ENCODE results near the gene SLC6A13. TPM values are rescaled to one million over a fixed set of nuclear protein-coding genes. Genes with fewer than 3 reads are reported as not detected.

The SLC6A13 gene
- total RNA-seq, 1 experiment from 2014 or later: not detected

DNA sequence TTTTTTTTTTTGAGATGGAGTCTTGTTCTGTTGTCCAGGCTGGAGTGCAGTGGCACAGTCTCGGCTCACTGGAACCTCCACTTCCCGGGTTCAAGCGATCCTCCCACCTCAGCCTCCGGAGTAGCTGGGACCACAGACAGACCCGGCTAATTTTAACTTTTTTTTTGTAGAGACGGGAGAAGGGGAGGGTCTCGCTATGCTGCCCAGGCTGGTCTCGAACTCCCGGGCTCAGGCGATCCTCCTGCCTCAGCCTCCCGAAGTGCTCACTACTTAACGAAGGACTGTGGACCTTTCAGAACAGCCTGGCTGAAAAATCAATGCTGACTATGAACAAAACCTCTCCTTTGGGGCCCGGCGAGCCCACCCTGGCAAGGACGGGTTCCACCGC lies 59.6 kb downstream of the SLC6A13 start:
- Histone ChIP-seq H4K91ac (ENCODE audit: insufficient read length, low read depth, low read length) (no peak overlapping the region), H4K8ac (replicated peaks; ENCODE audit: insufficient read length, low read depth, low read length) (no peak overlapping the region), H3K18ac (ENCODE audit: insufficient read length, low read depth, low read length) (no peak overlapping the region), H2AFZ (ENCODE audit: low read length) (no peak overlapping the region), H4K20me1 (ENCODE audit: control insufficient read depth, insufficient read depth, insufficient read length) (no peaks in the 10 kb centered on the region), H2BK15ac (ENCODE audit: low read depth, low read length) (no peak overlapping the region), H3K14ac (ENCODE audit: insufficient read depth, low read length) (no peak overlapping the region), H3K23ac (ENCODE audit: insufficient read length, low read depth, low read length) (no peak overlapping the region), H3K56ac (ENCODE audit: insufficient read length, low read depth, low read length) (no peak overlapping the region), H3T11ph (ENCODE audit: low read length) (no peak overlapping the region), H3K23me2 (ENCODE audit: insufficient read length, low read depth, low read length, poor library complexity, severe bottlenecking) (peaks cover 6% of the 10 kb centered on the region), H2BK5ac (ENCODE audit: insufficient read length, low read length) (no peak overlapping the region), H3K27ac (ENCODE audit: insufficient read length, low read depth, low read length) (no peak overlapping the region), H3K4me2 (ENCODE audit: insufficient read depth, insufficient read length, low read length) (peak overlapping the region; percentile 95), H2BK20ac (ENCODE audit: low read depth, low read length, poor library complexity, severe bottlenecking) (no peak overlapping the region), H3K79me1 (ENCODE audit: insufficient read depth, low read depth, low read length, poor library complexity, severe bottlenecking) (no peaks in the 10 kb centered on the region), H3K9ac (ENCODE audit: extremely low read depth, insufficient read length, low read length) (no peak overlapping the region), H3K4me1 (ENCODE audit: insufficient read depth, low read length) (no peaks in the 10 kb centered on the region), H2BK12ac (ENCODE audit: insufficient read length, low read depth, low read length) (no peak overlapping the region), H4K5ac (ENCODE audit: insufficient read length, low read depth, low read length) (no peak overlapping the region), H3K9me3 (ENCODE audit: control insufficient read depth, low read depth, low read length) (no peaks in the 10 kb centered on the region), H3K27me3 (ENCODE audit: insufficient read depth, low read length) (peaks cover 4% of the 10 kb centered on the region; the same call in 1 of the 2 replicates), H3K4ac (ENCODE audit: low read depth, low read length) (no peak overlapping the region), H2BK120ac (ENCODE audit: low read depth, low read length, poor library complexity, severe bottlenecking) (no peak overlapping the region), H2AK5ac (ENCODE audit: insufficient read length, low read length) (no peak overlapping the region), H3K79me2 (ENCODE audit: insufficient read depth, low read length) (no peaks in the 10 kb centered on the region)
- H3K4me1 Mint-ChIP-seq: peaks cover 20 to 26% of the 10 kb centered on the region in 2 experiments
- peaks cover 94% of the 10 kb centered on the region for H3K27me3 Mint-ChIP-seq (ENCODE audit: low read depth)
- TF ChIP-seq, protein P1, sequence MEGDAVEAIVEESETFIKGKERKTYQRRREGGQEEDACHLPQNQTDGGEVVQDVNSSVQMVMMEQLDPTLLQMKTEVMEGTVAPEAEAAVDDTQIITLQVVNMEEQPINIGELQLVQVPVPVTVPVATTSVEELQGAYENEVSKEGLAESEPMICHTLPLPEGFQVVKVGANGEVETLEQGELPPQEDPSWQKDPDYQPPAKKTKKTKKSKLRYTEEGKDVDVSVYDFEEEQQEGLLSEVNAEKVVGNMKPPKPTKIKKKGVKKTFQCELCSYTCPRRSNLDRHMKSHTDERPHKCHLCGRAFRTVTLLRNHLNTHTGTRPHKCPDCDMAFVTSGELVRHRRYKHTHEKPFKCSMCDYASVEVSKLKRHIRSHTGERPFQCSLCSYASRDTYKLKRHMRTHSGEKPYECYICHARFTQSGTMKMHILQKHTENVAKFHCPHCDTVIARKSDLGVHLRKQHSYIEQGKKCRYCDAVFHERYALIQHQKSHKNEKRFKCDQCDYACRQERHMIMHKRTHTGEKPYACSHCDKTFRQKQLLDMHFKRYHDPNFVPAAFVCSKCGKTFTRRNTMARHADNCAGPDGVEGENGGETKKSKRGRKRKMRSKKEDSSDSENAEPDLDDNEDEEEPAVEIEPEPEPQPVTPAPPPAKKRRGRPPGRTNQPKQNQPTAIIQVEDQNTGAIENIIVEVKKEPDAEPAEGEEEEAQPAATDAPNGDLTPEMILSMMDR (conservative IDR thresholded peaks at IDR 0.05): no peak
- no CpG with 5 or more reads among the region's 16 CpGs for WGBS (ENCODE audit: extremely low coverage, insufficient read length, low lambda C conversion rate)
- no peaks in the 10 kb centered on the region for H3K36me3 Mint-ChIP-seq (ENCODE audit: insufficient read depth in 1 of 3, low read depth in 3 of 3)
- H3K9me3 Mint-ChIP-seq: no peaks in the 10 kb centered on the region; a peak in 1 of 5 replicates
- no peak for DNase-seq
- no peak overlapping the region for H3K27ac Mint-ChIP-seq
- H3K4me3 Mint-ChIP-seq: peak overlapping the region; percentile 41 to 72

All from H9 (cell line).